HepG2 (cell line): ENCODE data around the gene MCF2L. TPM values are rescaled to one million over a fixed set of nuclear protein-coding genes. Genes with fewer than 3 reads are reported as not detected.

Experiments used
- ATAC-seq: fragments of 200-7000 bp; cut with Tn5 transposase; 3 replicates; pipeline ENCODE4 v1.9.1; 2020; ENCODE audit warnings: mild to moderate bottlenecking, moderate library complexity
- BruUV-seq: library from RNA; stranded (reverse); fragments of 400-500 nt; replicated peaks from 2 replicates; lab custom pipeline; 2021; lab: Mats Ljungman, UMichigan
- CTCF ChIA-PET: fragments of 300-600 bp; formaldehyde crosslinking; extraction: SDS; loops from one replicate; lab custom pipeline; 2021; ENCODE audit warnings: low total read pairs, inconsistent platforms, low intra/inter-chr PET ratio; lab: Yijun Ruan, JAX
- POLR2A ChIA-PET: fragments of 350-600 bp; sonication (Branson Sonifier 250); formaldehyde crosslinking; loops from one replicate; lab custom pipeline; 2020; ENCODE audit warnings: antibody characterized with exemption, inconsistent platforms; lab: Yijun Ruan, JAX
- DNase-seq: peaks from one replicate; pipeline ENCODE4 v3.0.0-alpha.2; 2015; ENCODE audit warnings: low spot score
- FAIRE-seq: peaks from 3 replicates; lab custom pipeline; 2011; peaks lifted over from hg19 to GRCh38; lab: Jason Lieb, UNC
- H2AFZ ChIP-seq: one replicate; pipeline ENCODE4 v1.6.1; 2011; ENCODE audit warnings: low read length, inconsistent platforms
- H3K27ac ChIP-seq: fragments of 300-600 bp; 3 replicates; pipeline ENCODE4 v1.8.0; 2011; ENCODE audit warnings: mixed run types, mild to moderate bottlenecking, mixed read lengths, low read length, inconsistent platforms; ENCODE audit not compliant: insufficient read depth; ENCODE audit errors: extremely low read length
- H3K27me3 ChIP-seq, 2 experiments: fragments of 200-600 bp in 1 of 2; 2 replicates in 1 of 2; 3 replicates in 1 of 2; pipeline versions ENCODE4 v1.6.0 to v1.8.0; 2011; ENCODE audit warnings: low read length in 2 of 2, mild to moderate bottlenecking in 2 of 2, moderate library complexity in 2 of 2, inconsistent platforms in 1 of 2; ENCODE audit not compliant: insufficient read depth in 2 of 2, control insufficient read depth in 1 of 2
- H3K36me3 ChIP-seq, 2 experiments: fragments of 200-600 bp in 1 of 2; replicated peaks in 1 of 2; 2 replicates in 1 of 2; 3 replicates in 1 of 2; pipeline versions ENCODE4 v1.5.1 to v1.8.0; 2011; ENCODE audit warnings: low read length in 2 of 2, inconsistent platforms in 1 of 2; ENCODE audit not compliant: insufficient read depth in 2 of 2, control insufficient read depth in 1 of 2
- H3K4me1 ChIP-seq: 2 replicates; pipeline ENCODE4 v1.5.1; 2012; ENCODE audit warnings: low read length, inconsistent platforms; ENCODE audit not compliant: insufficient read depth
- H3K4me2 ChIP-seq: 2 replicates; pipeline ENCODE4 v1.6.0; 2011; ENCODE audit warnings: low read depth, low read length, inconsistent platforms
- H3K4me3 ChIP-seq, 3 experiments: fragments of 200-600 bp in 1 of 3; sonication (generic), shearing (Covaris generic) in 1 of 3; replicated peaks in 1 of 3; 2 replicates each; pipeline ENCODE4 v1.5.1; 2011 to 2016; ENCODE audit warnings: low read length in 3 of 3, inconsistent platforms in 2 of 3, low read depth in 2 of 3, mild to moderate bottlenecking in 2 of 3, control low read depth in 1 of 3, mixed read lengths in 1 of 3; ENCODE audit not compliant: insufficient read depth in 1 of 3
- H3K79me2 ChIP-seq: one replicate; pipeline ENCODE4 v1.6.1; 2011; ENCODE audit warnings: low read length, inconsistent platforms; ENCODE audit not compliant: insufficient read depth
- H3K9ac ChIP-seq: 2 replicates; pipeline ENCODE4 v1.6.0; 2011; ENCODE audit warnings: mild to moderate bottlenecking, low read depth, low read length, inconsistent platforms; ENCODE audit not compliant: insufficient read depth
- H3K9me3 ChIP-seq: 2 replicates; pipeline ENCODE4 v1.5.1; 2012; ENCODE audit warnings: mild to moderate bottlenecking, low read length
- H4K20me1 ChIP-seq: 2 replicates; pipeline ENCODE4 v1.6.0; 2011; ENCODE audit warnings: inconsistent platforms, mild to moderate bottlenecking, low read length, moderate library complexity; ENCODE audit not compliant: insufficient read depth
- DRAP1 ChIP-seq: IDR thresholded peaks from 2 replicates; pipeline ENCODE4 v1.6.1; 2016; ENCODE audit warnings: missing genetic modification reagents, missing compliant biosample characterization
- EED ChIP-seq: sonication (generic); formaldehyde crosslinking; IDR thresholded peaks from 2 replicates; pipeline ENCODE4 v1.5.0; 2020; ENCODE audit warnings: mild to moderate bottlenecking, missing genetic modification reagents
- FOXK1 ChIP-seq: sonication (generic); formaldehyde crosslinking; IDR thresholded peaks from 2 replicates; pipeline ENCODE4 v1.4.0; 2020; ENCODE audit warnings: low read depth, missing genetic modification reagents, borderline replicate concordance
- HNF4G ChIP-seq, 2 experiments: sonication (generic) in 1 of 2; formaldehyde crosslinking in 1 of 2; IDR thresholded peaks; 2 replicates each; pipeline versions ENCODE4 v1.4.0 to v1.6.1; 2011 to 2020; ENCODE audit warnings: borderline replicate concordance in 2 of 2, low read depth in 2 of 2, mild to moderate bottlenecking in 2 of 2, low read length in 1 of 2, missing genetic modification reagents in 1 of 2, moderate library complexity in 1 of 2
- KIAA2018 ChIP-seq: sonication (generic); formaldehyde crosslinking; IDR thresholded peaks from 2 replicates; pipeline ENCODE4 v1.5.0; 2020; ENCODE audit warnings: mild to moderate bottlenecking, missing genetic modification reagents, borderline replicate concordance
- MTF2 ChIP-seq: sonication (generic); formaldehyde crosslinking; IDR thresholded peaks from 2 replicates; pipeline ENCODE4 v1.5.0; 2020; ENCODE audit warnings: missing genetic modification reagents, borderline replicate concordance
- NCOA1 ChIP-seq: sonication (generic); formaldehyde crosslinking; IDR thresholded peaks from 2 replicates; pipeline ENCODE4 v1.9.0; 2021; ENCODE audit warnings: missing genetic modification reagents
- NR2F6 ChIP-seq, 2 experiments: IDR thresholded peaks; 2 replicates each; pipeline ENCODE4 v1.6.1; 2016; ENCODE audit warnings: antibody characterized with exemption in 1 of 2, mild to moderate bottlenecking in 1 of 2
- REPIN1 ChIP-seq: sonication (generic); formaldehyde crosslinking; IDR thresholded peaks from 2 replicates; pipeline ENCODE4 v1.8.0; 2022; ENCODE audit warnings: missing genetic modification reagents, low read depth, mild to moderate bottlenecking, borderline replicate concordance
- SALL2 ChIP-seq: sonication (generic); formaldehyde crosslinking; IDR thresholded peaks from 2 replicates; pipeline ENCODE4 v1.8.1; 2023; ENCODE audit warnings: mild to moderate bottlenecking, missing genetic modification reagents, inconsistent platforms
- ZBTB7B ChIP-seq: sonication (generic); formaldehyde crosslinking; IDR thresholded peaks from 2 replicates; pipeline ENCODE4 v1.4.0; 2020; ENCODE audit warnings: missing genetic modification reagents
- ZFP36 ChIP-seq: fragments of 150-350 bp; IDR thresholded peaks from 2 replicates; pipeline ENCODE4 v1.6.1; 2018; ENCODE audit warnings: borderline replicate concordance, low read length, low read depth; ENCODE audit not compliant: partially characterized antibody
- ZNF781 ChIP-seq: sonication (generic); formaldehyde crosslinking; IDR thresholded peaks from 2 replicates; pipeline ENCODE4 v1.5.1; 2020; ENCODE audit warnings: borderline replicate concordance, mild to moderate bottlenecking, missing genetic modification reagents; ENCODE audit errors: not compliant biosample characterization
- WGBS: methylation state at CpG from one replicate; pipeline ENCODE4 v1.1.6; 2017; ENCODE audit warnings: low lambda C conversion rate; 5-methylcytosine and 5-hydroxymethylcytosine counted together
- in situ Hi-C: cut with HindIII; loops from 2 replicates; pipeline ENCODE4 v1.10.0; 2017; ENCODE audit warnings: low pct_unique_long_range_greater_than_20kb; ENCODE audit not compliant: extremely low pct_ligation_motif_present
- intact Hi-C: fragments of 100-400 bp; cut with micrococcal nuclease; formaldehyde crosslinking; loops from one replicate; pipeline ENCODE4 v1.10.0; 2022; ENCODE audit not compliant: unreplicated experiment
- polyA plus RNA-seq, 8 experiments: library from polyadenylated mRNA; depleted of rRNA in 3 of 8; stranded (reverse) in 7 of 8; unstranded in 1 of 8; fragments of >200 nt; fragmentation: Illumina TruSeq in 4 of 8; extraction: Trizol in 4 of 8; gene quantifications; 2 replicates each; pipeline versions ENCODE4 v1.2.1 to v1.2.3, GENCODE V29; 2011 to 2016; ENCODE audit warnings: low read depth in 4 of 8, missing spikeins in 1 of 8, mixed read lengths in 1 of 8; ENCODE audit not compliant: insufficient read depth in 1 of 8
- total RNA-seq, 5 experiments: library from RNA; depleted of rRNA; stranded (reverse); fragments of >200 nt; fragmentation: Illumina TruSeq; extraction: Trizol; gene quantifications; 2 replicates each; pipeline ENCODE4 v1.2.3, GENCODE V29; 2016; ENCODE audit warnings: low read depth in 1 of 5

The MCF2L gene
- total and polyA plus RNA-seq, 2 of the 13 experiments (the other 11 are each of a cell fraction or from before 2014, with no cell fraction given), result 19.4 to 28.4 TPM

GRCh38 chr13:112984501-112984900, 15.5 kb downstream of the MCF2L start:
- Histone ChIP-seq H3K4me2 (peak overlapping the region; percentile 99), H3K27me3 (no peaks in the 10 kb centered on the region), H3K36me3 (peaks cover 0 to under 1% of the 10 kb centered on the region in 2 experiments; a peak in 2 of 5 replicates), H3K4me3 (peak overlapping the region; percentile 52 to 73 (median 58)), H3K27ac (peak overlapping the region; percentile 64), H3K4me1 (peaks cover 50% of the 10 kb centered on the region), H3K79me2 (peaks cover 19% of the 10 kb centered on the region), H4K20me1 (no peaks in the 10 kb centered on the region), H2AFZ (no peak overlapping the region), H3K9ac (no peak overlapping the region; the same call in 1 of the 2 replicates), H3K9me3 (no peaks in the 10 kb centered on the region)
- ChIA-PET CTCF (interaction anchor here (1.1 kb wide), 1 partner anchor 42 kb away, joined by 3 read pairs; no protein-coding TSS in a partner anchor), POLR2A (interaction anchor here (1.2 to 2.6 kb wide), 18 partner anchors 13 to 139 kb away, joined by 3 to 17 read pairs (median 5); partner anchors contain the start of gene MCF2L)
- DNase-seq (no peak), FAIRE-seq (peak; percentile 12), ATAC-seq (no peak)
- intact Hi-C loops (loop anchor here (5.0 kb wide), 1 partner anchor 38 kb away; no protein-coding TSS in a partner anchor), in situ Hi-C loops (no loop called here)
- TF ChIP-seq MTF2 (CRISPR knock-in tag) (no peak), DRAP1 (no peak), NCOA1 (no peak), ZNF781 (CRISPR knock-in tag) (no peak), KIAA2018 (CRISPR knock-in tag) (no peak), NR2F6 (IDR thresholded peaks at IDR 0.05) (no peak), NR2F6 (CRISPR knock-in tag; IDR thresholded peaks at IDR 0.05) (no peak), ZBTB7B (CRISPR knock-in tag) (no peak), REPIN1 (CRISPR knock-in tag) (no peak), EED (CRISPR knock-in tag) (no peak), HNF4G (IDR thresholded peaks at IDR 0.05; ENCODE audit: borderline replicate concordance, low read depth, low read length) (no peak), HNF4G (CRISPR knock-in tag; IDR thresholded peaks at IDR 0.05; ENCODE audit: borderline replicate concordance, low read depth) (no peak), FOXK1 (CRISPR knock-in tag) (no peak), SALL2 (no peak), ZFP36 (no peak)
- 58% methylated on average over 11 of the region's 11 CpGs for WGBS
- no TSS peak for BruUV-seq
